GM06990 (cell line): ENCODE data around the gene S100PBP.

ENCODE experiments used
- DNase-seq: peaks from one replicate; pipeline ENCODE4 v3.0.0-alpha.2; 2011; ENCODE audit not compliant: insufficient read length; ENCODE audit errors: extremely low read depth
- H3K27me3 ChIP-seq: replicated peaks from 2 replicates; pipeline ENCODE4 v1.6.0; 2011; ENCODE audit warnings: low read length; ENCODE audit not compliant: control insufficient read depth, insufficient read depth
- H3K36me3 ChIP-seq: 2 replicates; pipeline ENCODE4 v1.5.1; 2011; ENCODE audit warnings: low read length; ENCODE audit not compliant: control insufficient read depth, insufficient read depth
- H3K4me3 ChIP-seq: replicated peaks from 2 replicates; pipeline ENCODE4 v1.5.1; 2011; ENCODE audit warnings: low read depth, mild to moderate bottlenecking, control low read depth, low read length
- CTCF ChIP-seq: IDR thresholded peaks from 2 replicates; pipeline ENCODE4 v1.5.1; 2011; ENCODE audit warnings: low read length, control low read depth, mild to moderate bottlenecking, inconsistent platforms; ENCODE audit not compliant: insufficient read depth, poor library complexity, severe bottlenecking

The S100PBP gene

GRCh38 chr1:32858136-32858535 is 40.7 kb downstream of the S100PBP start:
- no peak overlapping the region for H3K4me3 ChIP-seq
- no peak for DNase-seq
- TF ChIP-seq CTCF: no peak
- H3K36me3 ChIP-seq: peaks cover 15% of the 10 kb centered on the region
- no peaks in the 10 kb centered on the region for H3K27me3 ChIP-seq

GRCh38 chr1:32858791-32859190 is 41.3 kb downstream of the S100PBP start:
- Histone ChIP-seq H3K36me3 (peaks cover 16% of the 10 kb centered on the region), H3K4me3 (no peak overlapping the region), H3K27me3 (no peaks in the 10 kb centered on the region)
- DNase-seq: no peak
- TF ChIP-seq CTCF: no peak

GRCh38 chr1:32859915-32860314 is 42.5 kb downstream of the S100PBP start:
- no peak for TF ChIP-seq CTCF
- H3K36me3 ChIP-seq: peaks cover 16% of the 10 kb centered on the region
- no peak for DNase-seq
- H3K4me3 ChIP-seq: no peak overlapping the region
- H3K27me3 ChIP-seq: no peaks in the 10 kb centered on the region

- TF ChIP-seq CTCF: no peak
- DNase-seq: no peak
- Histone ChIP-seq H3K36me3 (peaks cover 16% of the 10 kb centered on the region), H3K27me3 (no peaks in the 10 kb centered on the region), H3K4me3 (no peak overlapping the region)
These were observed 43.1 kb downstream of the S100PBP start for GRCh38 chr1:32860566-32860965.

- no peak for DNase-seq
- peaks cover 14% of the 10 kb centered on the region for H3K36me3 ChIP-seq
- H3K4me3 ChIP-seq: no peak overlapping the region
- H3K27me3 ChIP-seq: no peaks in the 10 kb centered on the region
- TF ChIP-seq CTCF: no peak
These were observed 44.6 kb downstream of the S100PBP start for GRCh38 chr1:32861904-32862695.
